Stimulated activated naive CD8-positive, alpha-beta T cell treated with anti-CD3 and anti-CD28 coated beads, Interleukin-15, Interleukin-2, amounts not matched to agents 100 ng/mL and 50 ng/mL, for 24 hours (primary cell): Measurements from ENCODE around the gene HTATSF1.

Experiments
- H3K27ac Mint-ChIP-seq: one replicate; pipeline ENCODE4 v1.8.0; 2021; ENCODE audit warnings: mild to moderate bottlenecking, mixed read lengths
- H3K27me3 Mint-ChIP-seq: one replicate; pipeline ENCODE4 v1.8.0; 2021; ENCODE audit warnings: mixed read lengths
- H3K36me3 Mint-ChIP-seq: one replicate; pipeline ENCODE4 v1.8.0; 2021; ENCODE audit warnings: low read depth, mixed read lengths
- H3K4me1 Mint-ChIP-seq: one replicate; pipeline ENCODE4 v1.8.0; 2021; ENCODE audit warnings: low read depth, mixed read lengths
- H3K4me3 Mint-ChIP-seq: one replicate; pipeline ENCODE4 v1.8.0; 2021; ENCODE audit warnings: mild to moderate bottlenecking, mixed read lengths
- H3K9me3 Mint-ChIP-seq: one replicate; pipeline ENCODE4 v1.8.0; 2021; ENCODE audit warnings: mixed read lengths

HTATSF1 gene

DNA sequence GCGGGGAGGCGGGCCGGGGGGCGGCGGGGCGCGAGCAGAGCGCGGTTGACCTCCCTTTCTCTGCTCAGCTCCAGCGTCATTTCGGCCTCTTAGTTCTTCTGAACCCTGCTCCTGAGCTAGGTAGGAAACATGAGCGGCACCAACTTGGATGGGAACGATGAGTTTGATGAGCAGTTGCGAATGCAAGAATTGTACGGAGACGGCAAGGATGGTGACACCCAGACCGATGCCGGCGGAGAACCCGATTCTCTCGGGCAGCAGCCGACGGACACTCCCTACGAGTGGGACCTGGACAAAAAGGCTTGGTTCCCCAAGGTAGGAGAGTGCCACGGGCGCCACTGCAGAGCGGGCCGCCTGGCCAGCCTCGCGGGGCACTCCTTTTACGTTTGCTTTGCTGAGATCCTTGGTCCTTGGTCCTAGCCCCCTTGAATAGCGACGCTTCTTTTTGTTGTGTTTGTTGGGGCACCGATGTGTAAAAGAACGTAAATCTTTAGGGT is at the start of gene HTATSF1:
TSS of gene HTATSF1 (plus strand) at position 37 of the 497 bp plus-strand sequence. CDS start at position 130, 93 bp downstream.
- Mint-ChIP-seq H3K36me3 (peaks cover 4% of the 10 kb centered on the region), H3K9me3 (no peaks in the 10 kb centered on the region)

DNA sequence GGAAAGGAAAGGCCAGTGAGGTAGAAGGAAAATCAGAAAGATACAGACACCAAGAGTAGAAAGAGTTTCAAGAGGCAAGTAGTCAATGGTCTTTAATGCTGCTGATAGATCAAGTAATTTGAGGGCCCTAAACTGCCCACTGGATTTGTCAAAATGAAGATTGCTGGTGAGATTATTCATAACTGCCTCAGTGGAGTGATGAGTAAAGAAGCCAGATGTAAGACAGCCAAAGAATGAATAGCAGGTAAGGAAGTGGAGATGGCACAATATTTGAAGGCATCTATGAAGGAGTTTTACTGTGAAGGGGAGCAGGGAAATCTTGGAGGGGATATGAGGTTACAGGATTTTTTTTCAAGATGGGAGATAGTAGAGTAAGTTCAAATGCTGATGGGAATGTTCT is 49.4 kb upstream of the HTATSF1 start:
- Mint-ChIP-seq H3K27ac (no peak overlapping the region), H3K4me3 (no peak overlapping the region), H3K36me3 (no peaks in the 10 kb centered on the region), H3K4me1 (no peaks in the 10 kb centered on the region), H3K27me3 (no peaks in the 10 kb centered on the region), H3K9me3 (no peaks in the 10 kb centered on the region)

More for the DNA sequence above, at the start of gene HTATSF1:
- Mint-ChIP-seq H3K27ac (peak within 1 kb of the TSS; percentile 89), H3K4me3 (peak within 1 kb of the TSS; percentile 96), H3K27me3 (no peaks in the 10 kb centered on the region), H3K4me1 (peaks cover 17% of the 10 kb centered on the region)

- Mint-ChIP-seq H3K27me3 (no peaks in the 10 kb centered on the region), H3K27ac (no peak overlapping the region), H3K36me3 (no peaks in the 10 kb centered on the region), H3K4me1 (no peaks in the 10 kb centered on the region), H3K4me3 (no peak overlapping the region), H3K9me3 (no peaks in the 10 kb centered on the region)
These were observed 47.2 kb upstream of the HTATSF1 start for GRCh38 chrX:136450050-136450830.

GRCh38 chrX:136452614-136453013 is 44.8 kb upstream of the HTATSF1 start:
- Mint-ChIP-seq H3K4me1 (no peaks in the 10 kb centered on the region), H3K27me3 (no peaks in the 10 kb centered on the region), H3K4me3 (no peak overlapping the region)

DNA sequence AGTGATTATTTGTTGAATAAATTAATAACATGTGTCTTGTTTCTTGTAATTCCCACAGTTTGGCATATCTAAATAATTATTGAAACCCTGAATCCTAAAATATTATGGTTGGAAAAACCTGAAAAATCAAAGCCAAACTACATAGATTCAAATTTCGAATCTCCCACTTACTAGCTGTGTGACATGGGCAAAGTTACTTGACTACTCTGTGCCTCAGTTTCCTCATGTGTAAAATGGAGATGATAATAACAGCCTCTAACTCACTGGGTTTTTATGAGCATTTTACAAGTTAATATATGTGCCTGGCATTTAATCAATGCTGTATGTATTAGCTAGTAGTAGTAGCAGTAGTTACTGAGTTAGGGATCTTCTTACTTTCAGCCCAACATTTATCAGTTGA is 44.3 kb upstream of the HTATSF1 start:
- no peaks in the 10 kb centered on the region for H3K36me3 Mint-ChIP-seq
- no peak overlapping the region for H3K4me3 Mint-ChIP-seq
- no peaks in the 10 kb centered on the region for H3K27me3 Mint-ChIP-seq
- no peak overlapping the region for H3K27ac Mint-ChIP-seq
- H3K9me3 Mint-ChIP-seq, result no peaks in the 10 kb centered on the region
- H3K4me1 Mint-ChIP-seq, result no peaks in the 10 kb centered on the region

More at GRCh38 chrX:136452614-136453013, 44.8 kb upstream of the HTATSF1 start:
- H3K9me3 Mint-ChIP-seq, result no peaks in the 10 kb centered on the region
- H3K36me3 Mint-ChIP-seq, result no peaks in the 10 kb centered on the region
- no peak overlapping the region for H3K27ac Mint-ChIP-seq

DNA sequence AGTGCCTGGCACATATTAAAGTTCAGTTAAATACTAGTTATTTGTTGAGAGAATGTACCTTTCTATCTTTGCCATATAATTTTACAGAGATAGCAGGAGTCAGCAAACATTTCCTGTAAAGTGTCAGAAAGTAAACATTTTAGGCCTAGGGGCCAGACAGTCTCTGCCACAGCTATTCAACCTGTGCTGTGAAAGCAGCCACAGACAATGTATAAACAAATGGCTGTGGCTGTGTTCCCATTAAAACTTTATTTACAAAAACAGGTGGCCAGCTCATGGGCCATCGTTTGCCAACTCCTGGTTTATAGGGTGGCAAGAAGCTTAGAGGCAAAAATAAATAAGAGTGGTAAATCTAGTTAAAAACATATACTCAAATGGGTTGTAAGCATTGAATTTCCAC is 43.6 kb upstream of the HTATSF1 start:
- H3K4me1 Mint-ChIP-seq, result no peaks in the 10 kb centered on the region
- H3K27me3 Mint-ChIP-seq, result no peaks in the 10 kb centered on the region
- H3K9me3 Mint-ChIP-seq, result no peaks in the 10 kb centered on the region
- H3K4me3 Mint-ChIP-seq, result no peak overlapping the region
- no peaks in the 10 kb centered on the region for H3K36me3 Mint-ChIP-seq
- H3K27ac Mint-ChIP-seq, result no peak overlapping the region

DNA sequence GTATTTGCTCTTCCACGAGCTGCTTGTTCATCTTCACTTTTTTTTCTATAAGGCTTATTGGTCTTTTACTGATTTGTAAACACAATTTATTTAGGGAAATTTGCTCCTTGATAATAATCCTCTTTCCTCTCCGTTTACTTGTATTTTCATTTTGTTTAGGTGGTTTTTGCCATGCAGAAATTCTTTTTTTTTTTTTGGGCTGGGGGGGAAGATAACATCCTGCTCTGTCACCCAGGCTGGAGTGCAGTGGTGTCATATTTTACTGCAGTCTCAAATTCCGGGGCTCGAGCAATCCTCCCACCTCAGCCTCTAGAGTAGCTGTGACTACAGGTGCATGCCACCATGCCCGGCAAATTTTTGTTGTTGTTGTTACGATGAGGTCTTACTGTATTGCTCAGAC is 41.3 kb upstream of the HTATSF1 start:
- Mint-ChIP-seq H3K4me3 (no peak overlapping the region), H3K27ac (no peak overlapping the region), H3K9me3 (no peaks in the 10 kb centered on the region), H3K27me3 (no peaks in the 10 kb centered on the region), H3K36me3 (no peaks in the 10 kb centered on the region), H3K4me1 (no peaks in the 10 kb centered on the region)

DNA sequence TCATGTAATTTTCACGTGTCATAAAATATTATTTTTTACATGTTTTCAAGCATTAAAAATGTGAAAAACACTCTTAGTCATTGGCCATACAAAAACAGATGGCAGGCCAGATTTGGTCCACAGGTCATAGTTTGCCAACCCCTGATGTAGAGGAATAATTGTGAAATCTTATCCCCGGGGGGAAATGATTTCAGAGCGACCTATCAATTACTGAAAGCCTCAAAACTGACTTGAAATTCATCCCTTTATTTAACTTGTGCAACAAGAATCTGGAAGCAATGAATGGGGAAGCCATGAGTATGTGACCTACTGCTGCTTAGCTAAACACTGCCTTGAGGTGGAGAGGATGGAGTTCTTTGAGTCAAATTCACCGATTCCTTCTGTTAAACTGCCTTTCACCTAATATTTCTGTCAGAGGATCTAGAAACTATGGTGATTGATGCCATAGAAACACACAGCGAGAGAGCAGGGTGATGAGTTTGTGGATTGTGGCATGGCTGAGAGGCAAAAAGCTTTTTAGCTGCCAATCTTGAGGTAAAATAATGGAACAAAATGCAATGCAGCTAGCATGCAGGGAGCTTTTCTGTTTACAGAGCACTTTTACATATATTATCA is 40.0 kb upstream of the HTATSF1 start:
- H3K4me1 Mint-ChIP-seq, result no peaks in the 10 kb centered on the region
- H3K27ac Mint-ChIP-seq, result no peak overlapping the region
- no peaks in the 10 kb centered on the region for H3K27me3 Mint-ChIP-seq
- no peak overlapping the region for H3K4me3 Mint-ChIP-seq
- H3K9me3 Mint-ChIP-seq, result no peaks in the 10 kb centered on the region
- no peaks in the 10 kb centered on the region for H3K36me3 Mint-ChIP-seq

DNA sequence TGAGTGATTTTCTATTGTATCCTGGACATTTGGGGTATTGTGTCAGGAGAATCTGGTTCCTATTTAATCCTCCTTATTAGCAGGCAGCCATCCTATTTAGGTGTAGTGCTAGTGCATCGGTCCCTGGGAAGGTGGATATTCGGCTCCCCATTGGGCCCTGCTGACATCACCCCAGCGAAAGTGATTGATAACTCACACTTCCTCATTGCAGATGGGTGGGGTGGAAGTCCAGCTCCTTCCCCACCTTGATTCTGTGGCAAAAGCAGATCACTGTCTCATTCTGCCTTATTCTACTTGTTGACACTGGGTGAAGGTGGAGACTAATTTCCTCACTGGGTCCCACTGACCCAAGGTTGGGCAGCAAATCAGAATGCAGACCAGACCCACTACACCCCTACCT is 32.8 kb upstream of the HTATSF1 start:
- no peaks in the 10 kb centered on the region for H3K36me3 Mint-ChIP-seq
- H3K27me3 Mint-ChIP-seq, result no peaks in the 10 kb centered on the region
- no peaks in the 10 kb centered on the region for H3K9me3 Mint-ChIP-seq
- no peak overlapping the region for H3K27ac Mint-ChIP-seq
- H3K4me1 Mint-ChIP-seq, result no peaks in the 10 kb centered on the region
- H3K4me3 Mint-ChIP-seq, result no peak overlapping the region

- Mint-ChIP-seq H3K4me3 (no peak overlapping the region), H3K27ac (no peak overlapping the region), H3K36me3 (no peaks in the 10 kb centered on the region), H3K4me1 (no peaks in the 10 kb centered on the region), H3K9me3 (no peaks in the 10 kb centered on the region), H3K27me3 (no peaks in the 10 kb centered on the region)
These were observed 30.1 kb upstream of the HTATSF1 start for GRCh38 chrX:136467303-136467702.

- Mint-ChIP-seq H3K4me1 (no peaks in the 10 kb centered on the region), H3K36me3 (no peaks in the 10 kb centered on the region), H3K9me3 (no peaks in the 10 kb centered on the region), H3K4me3 (no peak overlapping the region), H3K27me3 (no peaks in the 10 kb centered on the region), H3K27ac (no peak overlapping the region)
These were observed 28.8 kb upstream of the HTATSF1 start for GRCh38 chrX:136468391-136469103.

- H3K36me3 Mint-ChIP-seq, result no peaks in the 10 kb centered on the region
- no peak overlapping the region for H3K27ac Mint-ChIP-seq
- no peaks in the 10 kb centered on the region for H3K4me1 Mint-ChIP-seq
- no peaks in the 10 kb centered on the region for H3K9me3 Mint-ChIP-seq
- H3K27me3 Mint-ChIP-seq, result no peaks in the 10 kb centered on the region
- H3K4me3 Mint-ChIP-seq, result no peak overlapping the region
These were observed 23.7 kb upstream of the HTATSF1 start for GRCh38 chrX:136473663-136474062.

- no peaks in the 10 kb centered on the region for H3K4me1 Mint-ChIP-seq
- H3K27ac Mint-ChIP-seq, result no peak overlapping the region
- H3K9me3 Mint-ChIP-seq, result no peaks in the 10 kb centered on the region
- H3K27me3 Mint-ChIP-seq, result no peaks in the 10 kb centered on the region
- H3K36me3 Mint-ChIP-seq, result no peaks in the 10 kb centered on the region
- H3K4me3 Mint-ChIP-seq, result no peak overlapping the region
These were observed 22.2 kb upstream of the HTATSF1 start for GRCh38 chrX:136475236-136475635.

DNA sequence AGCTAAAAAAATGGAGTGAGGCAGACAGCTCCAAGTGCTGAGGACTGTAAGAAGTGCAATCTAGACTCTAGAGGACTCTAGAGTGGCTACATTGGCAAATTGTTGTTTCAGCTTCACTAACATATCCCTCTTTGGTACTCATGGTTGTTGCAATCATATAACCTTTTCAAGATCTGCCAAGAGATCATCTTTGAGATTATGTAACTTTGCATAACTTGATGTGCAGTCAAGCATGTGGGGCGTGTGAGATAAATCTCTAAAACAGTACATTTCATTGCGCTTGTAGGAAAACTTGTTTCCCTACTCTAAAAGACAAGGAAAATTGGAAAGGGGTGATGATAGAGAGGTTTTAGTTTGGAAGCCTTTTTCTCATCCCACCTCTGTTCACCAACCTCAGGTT is 20.9 kb upstream of the HTATSF1 start:
- Mint-ChIP-seq H3K4me1 (no peaks in the 10 kb centered on the region), H3K9me3 (no peaks in the 10 kb centered on the region), H3K36me3 (no peaks in the 10 kb centered on the region), H3K27ac (no peak overlapping the region), H3K4me3 (no peak overlapping the region), H3K27me3 (no peaks in the 10 kb centered on the region)

DNA sequence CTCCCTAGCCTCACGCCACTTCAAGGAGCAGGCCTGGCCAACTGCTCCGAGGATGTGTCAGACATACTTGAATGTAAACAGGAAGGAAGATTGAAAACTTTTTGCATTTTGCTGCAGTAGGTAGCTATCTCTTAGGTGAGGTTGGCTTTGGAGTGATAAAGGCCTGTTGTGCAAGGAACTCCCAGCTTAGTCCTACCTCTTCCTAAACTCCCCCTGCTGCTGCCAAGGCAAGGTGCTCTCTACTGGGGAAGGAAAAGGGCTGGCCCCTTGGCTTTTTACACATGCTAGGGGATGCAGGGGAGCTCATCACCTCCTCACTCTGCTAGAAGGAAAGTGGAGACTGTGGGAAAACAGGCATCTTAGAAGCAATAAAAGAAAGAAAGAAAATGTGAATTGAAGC is 20.4 kb upstream of the HTATSF1 start:
- no peak overlapping the region for H3K4me3 Mint-ChIP-seq
- H3K4me1 Mint-ChIP-seq, result no peaks in the 10 kb centered on the region
- no peak overlapping the region for H3K27ac Mint-ChIP-seq
- H3K27me3 Mint-ChIP-seq, result no peaks in the 10 kb centered on the region
- H3K9me3 Mint-ChIP-seq, result no peaks in the 10 kb centered on the region
- H3K36me3 Mint-ChIP-seq, result no peaks in the 10 kb centered on the region
